ENCODE data around the gene C19orf12.
A peak's percentile ranks its signal among the peaks of the same experiment; 100 is the strongest.
"Not testable (repeated sequence)": the region's sequence is repeated elsewhere in the genome, so short reads cannot be mapped to it uniquely, and the experiment has no call there.

The C19orf12 gene

GRCh38 chr19:29737461-29738000 is 22.5 kb upstream of the C19orf12 start:
- in situ Hi-C loops (cut with HindIII; ENCODE audit: low pct_ligation_motif_present, low pct_unique_long_range_greater_than_20kb, low sequenced_read_pairs) = no loop called here
- no peak for DNase-seq

GRCh38 chr19:29735829-29736228 is 20.8 kb upstream of the C19orf12 start:
- in situ Hi-C loops (cut with HindIII; ENCODE audit: low pct_ligation_motif_present, low pct_unique_long_range_greater_than_20kb, low sequenced_read_pairs) = no loop called here
- DNase-seq = no peak

- in situ Hi-C loops (cut with HindIII; ENCODE audit: low pct_ligation_motif_present, low pct_unique_long_range_greater_than_20kb, low sequenced_read_pairs) = no loop called here
- no peak for DNase-seq
These were observed 16.3 kb upstream of the C19orf12 start for GRCh38 chr19:29731331-29731850.

- no peak for DNase-seq
- in situ Hi-C loops (cut with HindIII; ENCODE audit: low pct_ligation_motif_present, low pct_unique_long_range_greater_than_20kb, low sequenced_read_pairs) = no loop called here
These were observed 12.8 kb upstream of the C19orf12 start for GRCh38 chr19:29727906-29728305.

GRCh38 chr19:29724746-29725145 is 9.7 kb upstream of the C19orf12 start:
- in situ Hi-C loops (cut with HindIII; ENCODE audit: low pct_ligation_motif_present, low pct_unique_long_range_greater_than_20kb, low sequenced_read_pairs) = no loop called here
- no peak for DNase-seq

- no peak for DNase-seq
- in situ Hi-C loops (cut with HindIII; ENCODE audit: low pct_ligation_motif_present, low pct_unique_long_range_greater_than_20kb, low sequenced_read_pairs) = no loop called here
These were observed 9.1 kb upstream of the C19orf12 start for GRCh38 chr19:29724102-29724641.

- in situ Hi-C loops (cut with HindIII; ENCODE audit: low pct_ligation_motif_present, low pct_unique_long_range_greater_than_20kb, low sequenced_read_pairs) = no loop called here
- DNase-seq = no peak
These were observed 2.0 kb upstream of the C19orf12 start for GRCh38 chr19:29717051-29717450.

- DNase-seq = peak; percentile 6
- in situ Hi-C loops (cut with HindIII; ENCODE audit: low pct_ligation_motif_present, low pct_unique_long_range_greater_than_20kb, low sequenced_read_pairs) = no loop called here
These were observed 880 bp upstream of the C19orf12 start for GRCh38 chr19:29715701-29716581.

- DNase-seq = no peak
- in situ Hi-C loops (cut with HindIII; ENCODE audit: low pct_ligation_motif_present, low pct_unique_long_range_greater_than_20kb, low sequenced_read_pairs) = no loop called here
These were observed 599 bp downstream of the C19orf12 start for GRCh38 chr19:29714371-29714952.

GRCh38 chr19:29712744-29713516 is 2.1 kb downstream of the C19orf12 start:
- in situ Hi-C loops (cut with HindIII; ENCODE audit: low pct_ligation_motif_present, low pct_unique_long_range_greater_than_20kb, low sequenced_read_pairs) = no loop called here

GRCh38 chr19:29711584-29712132 is 3.4 kb downstream of the C19orf12 start:
- no peak for DNase-seq
- in situ Hi-C loops (cut with HindIII; ENCODE audit: low pct_ligation_motif_present, low pct_unique_long_range_greater_than_20kb, low sequenced_read_pairs) = no loop called here

More at GRCh38 chr19:29712744-29713516, 2.1 kb downstream of the C19orf12 start:
- no peak for DNase-seq

GRCh38 chr19:29709440-29709798 is 5.6 kb downstream of the C19orf12 start:
- DNase-seq; in situ Hi-C loops (cut with HindIII; ENCODE audit: low pct_ligation_motif_present, low pct_unique_long_range_greater_than_20kb, low sequenced_read_pairs): not testable (repeated sequence)

GRCh38 chr19:29708554-29709439 is 6.3 kb downstream of the C19orf12 start:
- DNase-seq = no peak
- in situ Hi-C loops (cut with HindIII; ENCODE audit: low pct_ligation_motif_present, low pct_unique_long_range_greater_than_20kb, low sequenced_read_pairs) = no loop called here

GRCh38 chr19:29706635-29707034 is 8.4 kb downstream of the C19orf12 start:
- in situ Hi-C loops (cut with HindIII; ENCODE audit: low pct_ligation_motif_present, low pct_unique_long_range_greater_than_20kb, low sequenced_read_pairs) = no loop called here
- no peak for DNase-seq

GRCh38 chr19:29705706-29706105 is 9.4 kb downstream of the C19orf12 start:
- no peak for DNase-seq
- in situ Hi-C loops (cut with HindIII; ENCODE audit: low pct_ligation_motif_present, low pct_unique_long_range_greater_than_20kb, low sequenced_read_pairs) = no loop called here

- in situ Hi-C loops (cut with HindIII; ENCODE audit: low pct_ligation_motif_present, low pct_unique_long_range_greater_than_20kb, low sequenced_read_pairs) = no loop called here
- DNase-seq = no peak
These were observed 10.2 kb downstream of the C19orf12 start for GRCh38 chr19:29704562-29705558.
